WERI-Rb-1 (cell line): ENCODE data around the gene SSX2B.
"Not testable (repeated sequence)": the region's sequence is repeated elsewhere in the genome, so short reads cannot be mapped to it uniquely, and the experiment has no call there.

ENCODE experiments used
- DNase-seq: peaks from one replicate; pipeline ENCODE4 v3.0.0-alpha.2; 2020
- H3K27ac ChIP-seq: fragments of 250-450 bp; sonication (Bioruptor Pico); 2 replicates; pipeline ENCODE4 v1.5.1; 2020; ENCODE audit warnings: mild to moderate bottlenecking, moderate library complexity
- H3K27me3 ChIP-seq: fragments of 250-450 bp; sonication (Bioruptor Pico); 2 replicates; pipeline ENCODE4 v1.5.1; 2021; ENCODE audit warnings: mild to moderate bottlenecking, low read depth, moderate library complexity; ENCODE audit not compliant: insufficient read depth, severe bottlenecking
- H3K36me3 ChIP-seq: fragments of 250-450 bp; sonication (Bioruptor Pico); 2 replicates; pipeline ENCODE4 v1.5.1; 2020; ENCODE audit warnings: mild to moderate bottlenecking, moderate library complexity
- H3K4me3 ChIP-seq: 2 replicates; pipeline ENCODE4 v1.5.1; 2011; ENCODE audit warnings: low read depth, mild to moderate bottlenecking, control low read depth, low read length
- H3K9me3 ChIP-seq: fragments of 250-450 bp; sonication (Bioruptor Pico); 2 replicates; pipeline ENCODE4 v1.5.1; 2021; ENCODE audit warnings: mild to moderate bottlenecking, moderate library complexity; ENCODE audit not compliant: severe bottlenecking

Gene SSX2B

GRCh38 chrX:52750952-52751351, at the start of gene SSX2B:
Gene SSX2B (plus strand): TSS chrX:52751252. CDS start chrX:52752681, 1,429 bp downstream.
- H3K9me3 ChIP-seq, H3K27ac ChIP-seq, DNase-seq, H3K27me3 ChIP-seq, H3K4me3 ChIP-seq, H3K36me3 ChIP-seq: not testable (repeated sequence)

- H3K27me3 ChIP-seq, H3K27ac ChIP-seq, H3K36me3 ChIP-seq, DNase-seq, H3K9me3 ChIP-seq, H3K4me3 ChIP-seq: not testable (repeated sequence)
Observed at GRCh38 chrX:52707078-52707477, 44.0 kb upstream of the SSX2B start, which contains the start of gene SSX2. Gene SSX2 (minus strand): TSS chrX:52707178. CDS start chrX:52705749, 1,429 bp downstream.

- not testable (repeated sequence) for DNase-seq, H3K4me3 ChIP-seq, H3K36me3 ChIP-seq, H3K27ac ChIP-seq, H3K27me3 ChIP-seq, H3K9me3 ChIP-seq
Observed at GRCh38 chrX:52765983-52766382, 14.9 kb downstream of the SSX2B start.

- H3K36me3 ChIP-seq, H3K9me3 ChIP-seq, DNase-seq, H3K27ac ChIP-seq, H3K27me3 ChIP-seq, H3K4me3 ChIP-seq: not testable (repeated sequence)
Observed at GRCh38 chrX:52773504-52773903, 22.5 kb downstream of the SSX2B start.

- not testable (repeated sequence) for H3K9me3 ChIP-seq, H3K4me3 ChIP-seq, H3K27ac ChIP-seq, DNase-seq, H3K36me3 ChIP-seq
- peaks cover 29% of the 10 kb centered on the region for H3K27me3 ChIP-seq
Observed at GRCh38 chrX:52797327-52797726, 46.3 kb downstream of the SSX2B start, which contains the start of gene SPANXN5. Gene SPANXN5 (minus strand): TSS chrX:52797427. CDS start chrX:52797348, 79 bp downstream.

GRCh38 chrX:52804876-52805275, 53.8 kb downstream of the SSX2B start:
- H3K36me3 ChIP-seq, H3K27ac ChIP-seq, DNase-seq, H3K4me3 ChIP-seq, H3K9me3 ChIP-seq: not testable (repeated sequence)
- peaks cover 15% of the 10 kb centered on the region for H3K27me3 ChIP-seq
